ENCODE data around the gene PITX1. TPM values are rescaled to one million over a fixed set of nuclear protein-coding genes. Genes with fewer than 3 reads are reported as not detected.

Gene PITX1
- total and polyA plus RNA-seq, 4 donors: 0.43 to 1.3 (median 0.72) TPM

DNA sequence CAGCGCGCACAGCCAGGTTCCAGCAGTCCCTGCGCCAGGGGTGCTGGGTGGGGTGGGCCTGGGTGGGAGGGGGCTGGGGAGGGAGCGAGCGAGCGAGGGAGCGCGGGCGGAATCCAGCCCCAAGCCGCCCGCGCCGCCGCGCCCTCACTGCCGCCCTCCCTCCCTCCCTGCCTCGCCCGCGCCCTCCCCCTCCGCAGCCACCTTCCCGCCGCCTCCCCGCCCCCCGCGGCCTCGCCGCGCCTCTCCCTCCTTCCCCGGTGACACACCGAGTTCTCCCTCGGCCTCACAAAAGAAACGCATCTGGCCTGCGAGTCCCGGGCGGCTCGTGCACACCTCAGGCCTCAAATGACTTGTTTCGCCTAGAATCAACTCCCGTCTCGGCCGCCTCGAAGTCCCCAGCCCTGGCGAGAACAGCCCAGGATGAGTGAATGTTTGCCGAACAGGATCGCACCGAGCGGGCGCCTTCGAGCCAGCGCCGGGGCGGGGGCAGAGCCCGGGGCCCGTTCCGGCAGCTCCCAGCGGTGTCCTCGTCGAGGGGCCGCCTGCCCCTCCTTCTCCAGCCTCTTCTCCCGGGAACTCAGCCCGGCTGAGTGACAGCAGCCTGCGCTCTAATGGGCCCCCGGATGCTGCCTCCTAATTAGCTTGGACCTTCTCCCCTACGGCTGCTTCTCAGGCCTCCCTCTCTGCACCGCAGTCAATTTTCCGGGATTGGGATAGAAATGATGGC lies 371 bp upstream of the PITX1 start:
- TF ChIP-seq CTCF (IDR thresholded peaks at IDR 0.05; ENCODE audit: control extremely low read depth, extremely low read depth): no peak
- no peak overlapping the region for H3K9ac ChIP-seq (ENCODE audit: insufficient read depth in 1 of 2, low read length in 2 of 2)
- H3K27me3 ChIP-seq (ENCODE audit: control insufficient read depth in 3 of 3, insufficient read depth in 3 of 3, low read length in 2 of 3): peaks cover 18 to 85% (median 84%) of the 10 kb centered on the region in 3 donors
- 7% methylated on average over 47 to 65 of the region's 65 CpGs for WGBS, 2 donors
- DNase-seq (peak; percentile 34 to 51 (median 45)), ATAC-seq (ENCODE audit: insufficient read depth, low FRiP score) (no peak)
- no peak overlapping the region for H3K4me3 ChIP-seq
- no peak overlapping the region for H3K27ac ChIP-seq (ENCODE audit: low read depth in 1 of 2, low read length in 1 of 2)
- H3K9me3 ChIP-seq (ENCODE audit: control insufficient read depth in 4 of 4, insufficient read depth in 3 of 4, low read length in 3 of 4): peaks cover 0 to 14% (median 0%) of the 10 kb centered on the region in 4 donors
- H3K36me3 ChIP-seq (ENCODE audit: control insufficient read depth in 4 of 4, insufficient read depth in 4 of 4, low read length in 4 of 4): no peaks in the 10 kb centered on the region
- peaks cover 0 to 26% (median 11%) of the 10 kb centered on the region in 5 donors for H3K4me1 ChIP-seq (ENCODE audit: control insufficient read depth in 5 of 5, insufficient read depth in 5 of 5, low read length in 5 of 5)

- Histone ChIP-seq H3K36me3 (ENCODE audit: control insufficient read depth in 4 of 4, insufficient read depth in 4 of 4, low read length in 4 of 4) (no peaks in the 10 kb centered on the region), H3K9me3 (ENCODE audit: control insufficient read depth in 4 of 4, insufficient read depth in 3 of 4, low read length in 3 of 4) (peaks cover 0 to 16% (median 0%) of the 10 kb centered on the region in 4 donors), H3K4me1 (ENCODE audit: control insufficient read depth in 5 of 5, insufficient read depth in 5 of 5, low read length in 5 of 5) (peaks cover 0 to 27% (median 11%) of the 10 kb centered on the region in 5 donors), H3K9ac (ENCODE audit: insufficient read depth in 1 of 2, low read length in 2 of 2) (no peak overlapping the region), H3K4me3 (peak overlapping the region; percentile 3), H3K27me3 (ENCODE audit: control insufficient read depth in 3 of 3, insufficient read depth in 3 of 3, low read length in 2 of 3) (peaks cover 17 to 86% (median 82%) of the 10 kb centered on the region in 3 donors), H3K27ac (ENCODE audit: low read depth in 1 of 2, low read length in 1 of 2) (no peak overlapping the region)
- peak; percentile 35 to 59 (median 50) for DNase-seq
- 2 to 4% methylated on average over 81 to 89 of the region's 89 CpGs for WGBS, 2 donors
- TF ChIP-seq CTCF (IDR thresholded peaks at IDR 0.05; ENCODE audit: control extremely low read depth, extremely low read depth): no peak
- no peak for ATAC-seq (ENCODE audit: insufficient read depth, low FRiP score)
These were observed 798 bp downstream of the PITX1 start for GRCh38 chr5:135032999-135033861.

DNA sequence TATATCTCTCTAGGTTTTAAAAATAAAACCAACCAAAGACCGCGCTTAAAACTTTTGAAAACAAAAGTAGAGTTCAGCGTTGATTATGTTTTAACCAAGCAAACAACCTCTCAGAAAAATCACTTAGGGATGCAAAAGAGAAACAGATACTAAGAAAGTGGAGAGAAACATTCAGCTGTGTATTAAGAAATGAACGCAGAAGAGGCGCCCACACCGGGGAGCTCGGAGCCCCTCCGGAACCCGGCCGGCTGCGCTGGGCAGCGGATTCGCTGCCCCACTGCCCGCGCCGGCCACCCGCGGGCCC lies 1.4 kb downstream of the PITX1 start:
- Histone ChIP-seq H3K36me3 (ENCODE audit: control insufficient read depth in 4 of 4, insufficient read depth in 4 of 4, low read length in 4 of 4) (no peaks in the 10 kb centered on the region), H3K4me1 (ENCODE audit: control insufficient read depth in 5 of 5, insufficient read depth in 5 of 5, low read length in 5 of 5) (peaks cover 0 to 27% (median 11%) of the 10 kb centered on the region in 5 donors)

More for the DNA sequence above, 1.4 kb downstream of the PITX1 start:
- peaks cover 0 to 12% (median 0%) of the 10 kb centered on the region in 4 donors for H3K9me3 ChIP-seq (ENCODE audit: control insufficient read depth in 4 of 4, insufficient read depth in 3 of 4, low read length in 3 of 4)
- 4 to 11% methylated on average over 18 of the region's 18 CpGs for WGBS, 2 donors
- ATAC-seq (ENCODE audit: insufficient read depth, low FRiP score): no peak
- TF ChIP-seq CTCF (IDR thresholded peaks at IDR 0.05; ENCODE audit: control extremely low read depth, extremely low read depth): no peak
- DNase-seq: peak in 1 of 3 donors; percentile 28
- H3K4me3 ChIP-seq: no peak overlapping the region
- H3K9ac ChIP-seq (ENCODE audit: insufficient read depth in 1 of 2, low read length in 2 of 2): no peak overlapping the region
- peaks cover 17 to 86% (median 82%) of the 10 kb centered on the region in 3 donors for H3K27me3 ChIP-seq (ENCODE audit: control insufficient read depth in 3 of 3, insufficient read depth in 3 of 3, low read length in 2 of 3)
- H3K27ac ChIP-seq (ENCODE audit: low read depth in 1 of 2, low read length in 1 of 2): no peak overlapping the region
